GM13977 (cell line): Measurements from ENCODE around the gene BCL2A1.
"Not testable (repeated sequence)": the region's sequence is repeated elsewhere in the genome, so short reads cannot be mapped to it uniquely, and the experiment has no call there.

Source experiments
- DNase-seq: peaks from one replicate; pipeline ENCODE4 v3.0.0; 2012; ENCODE audit warnings: low spot score
- in situ Hi-C: fragments of 300-500 bp; cut with MboI; formaldehyde crosslinking; loops from one replicate; pipeline ENCODE4 v1.12.0; 2022; ENCODE audit warnings: low sequenced_read_pairs, low pct_unique_long_range_greater_than_20kb, mixed read lengths, inconsistent platforms; ENCODE audit not compliant: unreplicated experiment
- TF ChIP-seq, protein P1 (sequence below): IDR thresholded peaks from 2 replicates; pipeline ENCODE4 v1.5.1; 2012; ENCODE audit warnings: mild to moderate bottlenecking, control low read depth; ENCODE audit not compliant: insufficient read depth; ENCODE audit errors: extremely low read depth, missing control alignments

Gene BCL2A1

DNA sequence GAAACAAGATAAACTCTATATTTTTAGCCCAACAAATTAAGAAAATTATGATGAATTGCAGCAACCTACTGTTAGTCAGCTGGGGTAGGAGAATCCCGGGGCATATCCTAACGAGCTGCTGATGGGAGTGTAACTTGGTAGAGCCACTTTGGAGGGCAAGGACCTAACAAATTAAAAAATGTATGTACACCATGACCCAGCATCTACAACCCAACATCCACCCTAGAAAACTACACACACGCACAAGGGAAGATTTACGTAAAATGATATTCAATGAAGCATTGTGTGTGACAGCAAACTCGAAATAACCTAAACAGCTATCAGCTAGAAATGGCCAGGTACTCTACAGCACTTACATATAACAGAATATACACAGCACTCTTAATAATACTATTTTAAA, 1.9 kb downstream of the BCL2A1 start:
- no peak for DNase-seq
- TF ChIP-seq, protein P1, sequence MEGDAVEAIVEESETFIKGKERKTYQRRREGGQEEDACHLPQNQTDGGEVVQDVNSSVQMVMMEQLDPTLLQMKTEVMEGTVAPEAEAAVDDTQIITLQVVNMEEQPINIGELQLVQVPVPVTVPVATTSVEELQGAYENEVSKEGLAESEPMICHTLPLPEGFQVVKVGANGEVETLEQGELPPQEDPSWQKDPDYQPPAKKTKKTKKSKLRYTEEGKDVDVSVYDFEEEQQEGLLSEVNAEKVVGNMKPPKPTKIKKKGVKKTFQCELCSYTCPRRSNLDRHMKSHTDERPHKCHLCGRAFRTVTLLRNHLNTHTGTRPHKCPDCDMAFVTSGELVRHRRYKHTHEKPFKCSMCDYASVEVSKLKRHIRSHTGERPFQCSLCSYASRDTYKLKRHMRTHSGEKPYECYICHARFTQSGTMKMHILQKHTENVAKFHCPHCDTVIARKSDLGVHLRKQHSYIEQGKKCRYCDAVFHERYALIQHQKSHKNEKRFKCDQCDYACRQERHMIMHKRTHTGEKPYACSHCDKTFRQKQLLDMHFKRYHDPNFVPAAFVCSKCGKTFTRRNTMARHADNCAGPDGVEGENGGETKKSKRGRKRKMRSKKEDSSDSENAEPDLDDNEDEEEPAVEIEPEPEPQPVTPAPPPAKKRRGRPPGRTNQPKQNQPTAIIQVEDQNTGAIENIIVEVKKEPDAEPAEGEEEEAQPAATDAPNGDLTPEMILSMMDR: no peak
- in situ Hi-C loops: no loop called here

GRCh38 chr15:79967298-79968182, 3.5 kb downstream of the BCL2A1 start:
- DNase-seq: no peak
- TF ChIP-seq, protein P1: no peak
- in situ Hi-C loops: no loop called here

DNA sequence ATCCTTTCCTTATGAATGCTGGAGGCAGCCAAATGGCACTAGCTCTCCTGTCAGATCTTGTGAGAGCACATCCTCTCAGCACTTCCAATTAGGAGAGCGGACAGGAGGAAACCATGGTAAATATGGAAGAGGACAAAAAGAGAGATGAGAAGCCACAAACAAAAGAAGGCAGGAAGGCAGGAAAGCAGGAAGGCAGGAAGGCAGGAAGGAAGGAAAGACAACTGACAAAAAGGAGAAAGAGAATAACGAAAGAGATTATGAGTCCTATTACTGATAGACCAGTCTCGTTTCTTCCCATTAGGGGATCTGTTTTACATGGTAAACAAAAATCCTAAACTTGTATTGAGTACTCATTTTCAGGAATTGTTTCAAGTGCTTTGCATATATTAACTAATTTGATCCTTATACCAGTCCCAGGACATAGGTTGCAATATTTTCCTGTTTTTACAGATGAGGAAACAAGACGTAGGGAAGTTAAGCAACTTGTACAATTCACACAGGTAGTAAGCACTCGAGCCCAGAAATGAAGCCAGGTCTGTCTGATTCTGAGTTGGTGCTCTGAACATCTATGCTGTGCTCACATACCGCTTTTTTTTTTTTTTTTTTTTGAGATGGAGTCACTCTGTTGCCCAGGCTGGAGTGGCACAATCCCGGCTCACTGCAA, 4.2 kb downstream of the BCL2A1 start:
- in situ Hi-C loops: no loop called here
- TF ChIP-seq, protein P1: no peak
- DNase-seq: no peak

GRCh38 chr15:79965846-79966630, 5.0 kb downstream of the BCL2A1 start:
- in situ Hi-C loops: no loop called here
- TF ChIP-seq, protein P1: no peak

DNA sequence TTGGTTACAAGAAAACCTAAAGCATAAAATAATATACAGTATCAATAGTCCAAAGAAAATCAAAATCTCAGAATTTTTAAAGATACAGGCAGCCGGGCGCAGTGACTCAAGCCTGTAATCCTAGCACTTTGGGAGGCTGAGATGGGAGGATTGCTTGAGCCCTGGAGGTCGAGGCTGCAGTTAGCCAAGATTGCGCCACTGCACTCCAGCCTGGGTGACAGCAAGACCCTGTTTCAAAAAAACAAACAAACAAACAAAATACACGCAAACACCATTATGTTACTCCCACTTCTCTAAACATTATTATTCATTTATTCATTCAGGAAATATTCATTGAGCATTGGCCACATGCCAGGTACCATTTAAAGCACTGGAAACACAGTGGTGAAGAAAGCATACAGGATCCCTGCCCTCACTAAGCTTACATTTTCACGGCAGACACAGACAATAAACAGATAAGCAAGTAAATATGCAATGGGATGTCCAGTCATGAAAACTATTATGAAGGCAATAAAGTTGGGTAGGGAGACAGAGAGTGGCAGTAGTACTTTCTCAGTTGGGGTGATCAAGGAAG, 6.7 kb downstream of the BCL2A1 start:
- TF ChIP-seq, protein P1: no peak
- no peak for DNase-seq
- in situ Hi-C loops: no loop called here

More at GRCh38 chr15:79965846-79966630, 5.0 kb downstream of the BCL2A1 start:
- no peak for DNase-seq

DNA sequence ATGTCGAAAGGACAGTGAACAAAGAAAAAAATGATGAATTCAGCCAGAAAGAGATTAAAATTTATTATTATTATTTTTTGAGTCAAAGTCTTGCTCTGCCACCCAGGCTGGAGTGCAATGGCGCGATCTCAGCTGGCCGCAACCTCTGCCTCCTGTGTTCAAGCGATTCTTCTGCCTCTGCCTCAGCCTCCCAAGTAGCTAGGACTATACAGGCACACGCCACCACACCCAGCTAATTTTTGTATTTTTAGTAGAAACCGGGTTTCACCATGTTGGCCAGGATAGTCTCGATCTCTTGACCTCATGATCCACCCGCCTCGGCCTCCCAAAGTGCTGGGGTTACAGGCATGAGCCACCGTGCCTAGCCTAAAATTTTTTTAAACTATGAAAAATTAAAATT, 8.1 kb downstream of the BCL2A1 start:
- in situ Hi-C loops, DNase-seq: not testable (repeated sequence)
